Endothelial cell of umbilical vein (primary cell): ENCODE measurements around the gene MED12L. TPM values are rescaled to one million over a fixed set of nuclear protein-coding genes. Genes with fewer than 3 reads are reported as not detected.

Experiments used
- BruUV-seq: library from RNA; stranded (reverse); fragments of 400-500 nt; replicated peaks from 2 replicates; lab custom pipeline; 2021; lab: Mats Ljungman, UMichigan
- CTCF ChIA-PET: fragments of 300-600, 350-600 bp; sonication (Branson Sonifier 250); formaldehyde crosslinking; loops from one replicate; lab custom pipeline; 2021; ENCODE audit warnings: antibody characterized with exemption, inconsistent platforms; lab: Charles Lee
- POLR2A ChIA-PET: fragments of 300-600, 350-600 bp; sonication (Branson Sonifier 250); formaldehyde crosslinking; loops from one replicate; lab custom pipeline; 2021; ENCODE audit warnings: antibody characterized with exemption, inconsistent platforms; lab: Charles Lee
- DNase-seq: peaks from one replicate; pipeline ENCODE4 v3.0.0-alpha.2; 2011; ENCODE audit warnings: low read depth, low spot score
- FAIRE-seq: peaks from 2 replicates; lab custom pipeline; 2011; peaks lifted over from hg19 to GRCh38; lab: Jason Lieb, UNC
- H2AFZ ChIP-seq: 2 replicates; pipeline ENCODE4 v1.6.0; 2012; ENCODE audit warnings: low read depth, low read length, control low read depth, inconsistent platforms
- H3K27ac ChIP-seq: 2 replicates; pipeline ENCODE4 v1.5.1; 2011; ENCODE audit warnings: low read depth, mild to moderate bottlenecking, control low read depth, low read length, moderate library complexity; ENCODE audit not compliant: insufficient read depth
- H3K27me3 ChIP-seq, 2 experiments: 2 replicates each; pipeline versions ENCODE4 v1.6.0 to v1.6.1; 2011; ENCODE audit warnings: low read length in 2 of 2, mixed read lengths in 1 of 2; ENCODE audit not compliant: control insufficient read depth in 2 of 2, insufficient read depth in 2 of 2
- H3K36me3 ChIP-seq, 2 experiments: 2 replicates in 1 of 2; 3 replicates in 1 of 2; pipeline ENCODE4 v1.5.1; 2011; ENCODE audit warnings: low read length in 2 of 2, mild to moderate bottlenecking in 1 of 2, moderate library complexity in 1 of 2; ENCODE audit not compliant: control insufficient read depth in 2 of 2, insufficient read depth in 2 of 2; ENCODE audit errors: extremely low read depth in 1 of 2
- H3K4me1 ChIP-seq: 3 replicates; pipeline ENCODE4 v1.5.1; 2011; ENCODE audit warnings: mild to moderate bottlenecking, low read length; ENCODE audit not compliant: control insufficient read depth, insufficient read depth; ENCODE audit errors: extremely low read depth
- H3K4me2 ChIP-seq: 2 replicates; pipeline ENCODE4 v1.6.1; 2011; ENCODE audit warnings: low read length, control low read depth, mixed read lengths; ENCODE audit not compliant: insufficient read depth
- H3K4me3 ChIP-seq, 3 experiments: fragments of 200-600 bp in 1 of 3; sonication (generic), shearing (Covaris generic) in 1 of 3; replicated peaks in 1 of 3; 2 replicates each; pipeline ENCODE4 v1.5.1; 2011 to 2016; ENCODE audit warnings: control low read depth in 3 of 3, low read length in 3 of 3, mild to moderate bottlenecking in 2 of 3, inconsistent platforms in 1 of 3, low read depth in 1 of 3, moderate library complexity in 1 of 3; ENCODE audit not compliant: insufficient read depth in 1 of 3
- H3K79me2 ChIP-seq: 2 replicates; pipeline ENCODE4 v1.6.0; 2012; ENCODE audit warnings: low read length, inconsistent platforms; ENCODE audit not compliant: control insufficient read depth, insufficient read depth
- H3K9ac ChIP-seq: replicated peaks from 2 replicates; pipeline ENCODE3; 2011; ENCODE audit warnings: low read length, control low read depth; ENCODE audit not compliant: insufficient read depth; ENCODE audit errors: extremely low read depth
- H3K9me1 ChIP-seq: replicated peaks from 3 replicates; pipeline ENCODE4 v1.6.0; 2011; ENCODE audit warnings: mild to moderate bottlenecking, low read length; ENCODE audit not compliant: control insufficient read depth, insufficient read depth; ENCODE audit errors: extremely low read depth
- H3K9me3 ChIP-seq: replicated peaks from 2 replicates; pipeline ENCODE4 v1.5.1; 2012; ENCODE audit warnings: low read length, inconsistent platforms; ENCODE audit not compliant: control insufficient read depth, insufficient read depth
- H4K20me1 ChIP-seq: replicated peaks from 2 replicates; pipeline ENCODE3; 2011; ENCODE audit warnings: mild to moderate bottlenecking, low read length; ENCODE audit not compliant: control insufficient read depth, insufficient read depth; ENCODE audit errors: extremely low read depth
- EZH2 ChIP-seq: IDR thresholded peaks from 2 replicates; pipeline ENCODE4 v1.6.1; 2012; ENCODE audit warnings: borderline replicate concordance, low read depth, mild to moderate bottlenecking, moderate library complexity, low read length, inconsistent platforms; ENCODE audit not compliant: severe bottlenecking
- GATA2 ChIP-seq: IDR thresholded peaks from 2 replicates; pipeline ENCODE4 v1.7.0; 2011; ENCODE audit warnings: low read depth, mild to moderate bottlenecking, moderate library complexity, mixed read lengths, low read length; ENCODE audit not compliant: insufficient read length, insufficient read depth
- JUN ChIP-seq: IDR thresholded peaks from 2 replicates; pipeline ENCODE4 v1.6.1; 2011; ENCODE audit warnings: borderline replicate concordance, low read depth; ENCODE audit not compliant: insufficient read length, insufficient read depth
- MYC ChIP-seq: IDR thresholded peaks from one replicate; pipeline ENCODE4 v1.6.1; 2011; ENCODE audit warnings: mild to moderate bottlenecking, low read depth, low read length
- POLR2A ChIP-seq: IDR thresholded peaks from 2 replicates; pipeline ENCODE4 v1.6.1; 2012; ENCODE audit warnings: low read depth, mild to moderate bottlenecking, control low read depth, low read length
- POLR2AphosphoS5 ChIP-seq: IDR thresholded peaks from 2 replicates; pipeline ENCODE4 v1.6.1; 2012; ENCODE audit warnings: low read depth, mild to moderate bottlenecking, control low read depth, low read length, moderate library complexity; ENCODE audit not compliant: insufficient read depth
- dilution Hi-C: fragments of 300-500 bp; cut with MboI; formaldehyde crosslinking; loops from one replicate; pipeline ENCODE4 v1.15.0; 2019; ENCODE audit warnings: low sequenced_read_pairs; ENCODE audit not compliant: extremely low pct_ligation_motif_present
- intact Hi-C: fragments of 100-400 bp; cut with micrococcal nuclease; formaldehyde crosslinking; loops from one replicate; pipeline ENCODE4 v1.10.0; 2022
- polyA plus RNA-seq, 4 experiments: library from polyadenylated mRNA; depleted of rRNA in 3 of 4; stranded (reverse) in 3 of 4; unstranded in 1 of 4; fragments of >200 nt; gene quantifications; 2 replicates each; pipeline versions ENCODE4 v1.2.1 to v1.2.3, GENCODE V29; 2011 to 2012; ENCODE audit warnings: missing spikeins in 1 of 4
- total RNA-seq: library from RNA; stranded (reverse); gene quantifications from 2 replicates; pipeline ENCODE4 v1.2.3, GENCODE V29; 2021
- TF ChIP-seq, protein P1 (sequence below): IDR thresholded peaks from 2 replicates; pipeline ENCODE4 v1.6.1; 2011; ENCODE audit not compliant: insufficient read depth, insufficient read length
- TF ChIP-seq, protein P2 (sequence below), 2 donors: IDR thresholded peaks; 1 replicate in 1 of 2; 2 replicates in 1 of 2; pipeline ENCODE4 v1.5.1; 2011; ENCODE audit warnings: low read length in 2 of 2, mild to moderate bottlenecking in 2 of 2, moderate library complexity in 2 of 2, control low read depth in 1 of 2, inconsistent platforms in 1 of 2, low read depth in 1 of 2; ENCODE audit not compliant: insufficient read depth in 1 of 2; ENCODE audit errors: extremely low read depth in 1 of 2

MED12L gene
- total and polyA plus RNA-seq, 2 donors (not counting 3 experiments of a cell fraction or from before 2014, with no cell fraction given): 0.03 to 0.27 TPM

DNA sequence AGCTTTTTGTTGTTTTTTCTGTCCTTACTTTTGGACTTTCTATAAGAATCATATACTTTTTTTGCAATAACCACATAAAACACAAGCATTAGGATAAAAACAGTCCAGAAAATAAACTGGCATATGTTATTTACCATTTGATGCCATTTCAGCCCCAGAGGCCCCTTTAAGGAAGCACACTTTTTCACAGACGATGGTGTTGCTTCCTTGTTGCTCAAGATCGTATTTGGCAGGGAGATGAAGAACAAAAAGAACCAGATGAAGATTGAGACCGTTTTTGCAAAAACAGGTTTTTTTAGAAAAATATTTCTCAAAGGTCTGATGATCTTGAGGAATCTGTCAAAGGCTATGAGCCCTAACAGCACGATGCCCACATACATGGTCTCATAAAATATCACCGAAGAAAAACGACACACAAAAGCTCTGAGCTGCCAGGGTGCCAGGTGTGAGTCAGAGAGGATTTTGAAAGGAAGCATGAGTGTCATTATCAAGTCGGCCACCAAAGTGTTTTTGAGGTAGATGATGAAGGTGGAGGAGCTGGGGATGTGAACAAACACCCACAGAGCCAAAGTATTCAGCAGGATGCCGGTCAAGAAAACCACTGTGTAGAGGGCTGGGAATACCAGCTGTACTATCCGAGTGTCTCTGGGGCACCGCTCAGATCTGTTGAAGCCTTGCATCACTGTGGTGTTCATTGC, 243.0 kb downstream of the MED12L start:
- no peak overlapping the region for H3K4me2 ChIP-seq
- FAIRE-seq (no peak), DNase-seq (no peak)
- no TSS peak for BruUV-seq
- POLR2A ChIA-PET: no interaction called here
- H3K79me2 ChIP-seq: no peaks in the 10 kb centered on the region
- H3K4me3 ChIP-seq: no peak overlapping the region
- no peaks in the 10 kb centered on the region for H3K9me3 ChIP-seq
- TF ChIP-seq JUN (no peak), MYC (no peak), GATA2 (no peak)
- no peaks in the 10 kb centered on the region for H3K9me1 ChIP-seq
- no peak overlapping the region for H2AFZ ChIP-seq
- intact Hi-C loops: loop anchor here (5.0 kb wide), 1 partner anchor 161 kb away; no protein-coding TSS in a partner anchor
- dilution Hi-C loops: no loop called here
- H3K9ac ChIP-seq: no peak overlapping the region
- no peaks in the 10 kb centered on the region for H3K36me3 ChIP-seq
- no peaks in the 10 kb centered on the region for H4K20me1 ChIP-seq
- no peaks in the 10 kb centered on the region for H3K27me3 ChIP-seq
- H3K4me1 ChIP-seq: no peaks in the 10 kb centered on the region
- CTCF ChIA-PET: interaction anchor here (0.6 to 1.9 kb wide), 28 partner anchors 11 to 1245 kb away, joined by 3 to 12 read pairs (median 4); no protein-coding TSS in a partner anchor
- no peak overlapping the region for H3K27ac ChIP-seq

DNA sequence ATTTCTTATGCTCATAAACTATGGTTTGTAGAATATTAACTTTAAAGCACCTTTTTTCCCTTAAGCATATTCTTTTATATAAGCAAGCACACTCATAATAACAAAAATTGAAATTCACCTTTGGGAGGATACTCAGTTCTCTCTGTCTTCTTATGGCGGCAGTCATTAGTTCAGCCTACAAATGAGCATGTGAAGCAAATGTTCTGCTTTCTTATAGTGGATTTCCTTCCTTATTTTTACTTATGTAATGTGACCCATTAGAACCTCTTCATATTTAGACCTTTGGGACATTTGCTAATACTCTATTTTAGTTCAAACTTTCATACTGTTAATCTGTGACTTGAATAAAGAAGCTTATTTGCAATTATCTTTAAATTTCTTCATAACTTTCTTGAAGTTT, 243.9 kb downstream of the MED12L start, which contains the start of gene P2RY13:
TSS of gene P2RY13 (minus strand) at position 187 of the 400 bp plus-strand sequence. CDS start at position 166, 21 bp downstream.
- no TSS peak for BruUV-seq
- no peak for DNase-seq
- Histone ChIP-seq H4K20me1 (no peaks in the 10 kb centered on the region), H3K79me2 (no peaks in the 10 kb centered on the region), H3K27ac (no peak within 1 kb of the TSS), H3K27me3 (no peaks in the 10 kb centered on the region), H3K9me1 (no peaks in the 10 kb centered on the region), H3K9me3 (no peaks in the 10 kb centered on the region), H3K9ac (no peak within 1 kb of the TSS), H2AFZ (no peak within 1 kb of the TSS), H3K36me3 (no peaks in the 10 kb centered on the region), H3K4me2 (no peak within 1 kb of the TSS), H3K4me1 (no peaks in the 10 kb centered on the region), H3K4me3 (no peak within 1 kb of the TSS)
- POLR2A ChIA-PET: no interaction called here
- intact Hi-C loops (loop anchor here (5.0 kb wide), 1 partner anchor 162 kb away; no protein-coding TSS in a partner anchor), dilution Hi-C loops (no loop called here)
- CTCF ChIA-PET: interaction anchor here (1.2 kb wide), 1 partner anchor 50 kb away, joined by 4 read pairs; no protein-coding TSS in a partner anchor
- TF ChIP-seq JUN (no peak), POLR2AphosphoS5 (no peak), POLR2A (no peak), GATA2 (no peak), MYC (no peak), EZH2 (no peak)
- TF ChIP-seq, protein P1, sequence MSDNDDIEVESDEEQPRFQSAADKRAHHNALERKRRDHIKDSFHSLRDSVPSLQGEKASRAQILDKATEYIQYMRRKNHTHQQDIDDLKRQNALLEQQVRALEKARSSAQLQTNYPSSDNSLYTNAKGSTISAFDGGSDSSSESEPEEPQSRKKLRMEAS: no peak
- TF ChIP-seq, protein P2, sequence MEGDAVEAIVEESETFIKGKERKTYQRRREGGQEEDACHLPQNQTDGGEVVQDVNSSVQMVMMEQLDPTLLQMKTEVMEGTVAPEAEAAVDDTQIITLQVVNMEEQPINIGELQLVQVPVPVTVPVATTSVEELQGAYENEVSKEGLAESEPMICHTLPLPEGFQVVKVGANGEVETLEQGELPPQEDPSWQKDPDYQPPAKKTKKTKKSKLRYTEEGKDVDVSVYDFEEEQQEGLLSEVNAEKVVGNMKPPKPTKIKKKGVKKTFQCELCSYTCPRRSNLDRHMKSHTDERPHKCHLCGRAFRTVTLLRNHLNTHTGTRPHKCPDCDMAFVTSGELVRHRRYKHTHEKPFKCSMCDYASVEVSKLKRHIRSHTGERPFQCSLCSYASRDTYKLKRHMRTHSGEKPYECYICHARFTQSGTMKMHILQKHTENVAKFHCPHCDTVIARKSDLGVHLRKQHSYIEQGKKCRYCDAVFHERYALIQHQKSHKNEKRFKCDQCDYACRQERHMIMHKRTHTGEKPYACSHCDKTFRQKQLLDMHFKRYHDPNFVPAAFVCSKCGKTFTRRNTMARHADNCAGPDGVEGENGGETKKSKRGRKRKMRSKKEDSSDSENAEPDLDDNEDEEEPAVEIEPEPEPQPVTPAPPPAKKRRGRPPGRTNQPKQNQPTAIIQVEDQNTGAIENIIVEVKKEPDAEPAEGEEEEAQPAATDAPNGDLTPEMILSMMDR (IDR thresholded peaks at IDR 0.05; ENCODE audit: extremely low read depth in 1 of 2, insufficient read depth in 1 of 2, low read depth in 1 of 2, low read length in 2 of 2): no peak
- FAIRE-seq: no peak
